Neural progenitor cell (in vitro differentiated cells): Measurements from ENCODE around the gene ITSN1. TPM values are rescaled to one million over a fixed set of nuclear protein-coding genes. Genes with fewer than 3 reads are reported as not detected.

Experiments used
- DNase-seq: peaks from one replicate; pipeline ENCODE4 v3.0.0-alpha.2; 2016; ENCODE audit warnings: low spot score
- H2AFZ ChIP-seq: fragments of 200-600 bp; sonication (generic); replicated peaks from 2 replicates; pipeline ENCODE4 v1.6.1; 2016; ENCODE audit warnings: antibody characterized with exemption
- H3F3A ChIP-seq: fragments of 200-600 bp; sonication (generic); 2 replicates; pipeline ENCODE4 v1.6.1; 2016; ENCODE audit warnings: antibody characterized with exemption, low read depth
- H3K27ac ChIP-seq: fragments of 200-600 bp; sonication (generic); 2 replicates; pipeline ENCODE4 v1.5.1; 2016; ENCODE audit warnings: mild to moderate bottlenecking
- H3K27me3 ChIP-seq: fragments of 200-600 bp; sonication (generic); 2 replicates; pipeline ENCODE4 v1.6.1; 2016; ENCODE audit warnings: mild to moderate bottlenecking, moderate library complexity
- H3K36me3 ChIP-seq: fragments of 200-600 bp; sonication (generic); 2 replicates; pipeline ENCODE4 v1.5.1; 2016
- H3K4me1 ChIP-seq: fragments of 200-600 bp; sonication (generic); 2 replicates; pipeline ENCODE4 v1.6.1; 2016; ENCODE audit warnings: mixed run types
- H3K4me2 ChIP-seq: fragments of 200-600 bp; sonication (generic); 2 replicates; pipeline ENCODE4 v1.6.1; 2016
- H3K4me3 ChIP-seq: fragments of 200-600 bp; sonication (generic); 2 replicates; pipeline ENCODE4 v1.5.1; 2016
- H3K79me2 ChIP-seq: fragments of 200-600 bp; sonication (generic); 2 replicates; pipeline ENCODE4 v1.6.1; 2016; ENCODE audit warnings: low read depth
- H3K9ac ChIP-seq: fragments of 200-600 bp; sonication (generic); 2 replicates; pipeline ENCODE4 v1.6.1; 2016
- H3K9me3 ChIP-seq: fragments of 200-600 bp; sonication (generic); 2 replicates; pipeline ENCODE4 v1.5.1; 2016; ENCODE audit warnings: low read depth
- H4K20me1 ChIP-seq: fragments of 200-600 bp; sonication (generic); 2 replicates; pipeline ENCODE4 v1.6.1; 2016; ENCODE audit warnings: low read depth
- H3K27ac Mint-ChIP-seq: 3 replicates; pipeline ENCODE4 v1.8.0; 2021; ENCODE audit warnings: mixed read lengths
- H3K27me3 Mint-ChIP-seq: 2 replicates; pipeline ENCODE4 v1.8.0; 2022; ENCODE audit warnings: low read depth, mild to moderate bottlenecking, inconsistent platforms, moderate library complexity, mixed read lengths; ENCODE audit not compliant: insufficient read depth
- H3K36me3 Mint-ChIP-seq: 3 replicates; pipeline ENCODE4 v1.8.0; 2021; ENCODE audit warnings: mixed read lengths
- H3K4me1 Mint-ChIP-seq: 3 replicates; pipeline ENCODE4 v1.8.0; 2021; ENCODE audit warnings: mixed read lengths
- H3K4me3 Mint-ChIP-seq: 3 replicates; pipeline ENCODE4 v1.8.0; 2021; ENCODE audit warnings: mild to moderate bottlenecking, moderate library complexity, mixed read lengths
- H3K9me3 Mint-ChIP-seq: 3 replicates; pipeline ENCODE4 v1.8.0; 2020; ENCODE audit warnings: mixed read lengths
- EZH2 ChIP-seq: fragments of 200-600 bp; sonication (generic); IDR thresholded peaks from 2 replicates; pipeline ENCODE4 v1.6.1; 2017; ENCODE audit warnings: antibody characterized with exemption, mild to moderate bottlenecking, moderate library complexity
- EZH2phosphoT487 ChIP-seq: fragments of 200-600 bp; sonication (generic); IDR thresholded peaks from 2 replicates; pipeline ENCODE4 v1.6.1; 2017; ENCODE audit warnings: antibody characterized with exemption
- total RNA-seq: library from RNA; depleted of rRNA; stranded (reverse); fragments of >200 nt; gene quantifications from 2 replicates; pipeline ENCODE4 v1.2.3, GENCODE V29; 2015; ENCODE audit warnings: low replicate concordance
- TF ChIP-seq, protein P1 (sequence below): fragments of 200-600 bp; sonication (generic); IDR thresholded peaks from 2 replicates; pipeline ENCODE4 v1.5.1; 2017; ENCODE audit warnings: antibody characterized with exemption, mild to moderate bottlenecking

Gene ITSN1
- total RNA-seq, 1 donor from 2014 or later = 136 TPM

DNA sequence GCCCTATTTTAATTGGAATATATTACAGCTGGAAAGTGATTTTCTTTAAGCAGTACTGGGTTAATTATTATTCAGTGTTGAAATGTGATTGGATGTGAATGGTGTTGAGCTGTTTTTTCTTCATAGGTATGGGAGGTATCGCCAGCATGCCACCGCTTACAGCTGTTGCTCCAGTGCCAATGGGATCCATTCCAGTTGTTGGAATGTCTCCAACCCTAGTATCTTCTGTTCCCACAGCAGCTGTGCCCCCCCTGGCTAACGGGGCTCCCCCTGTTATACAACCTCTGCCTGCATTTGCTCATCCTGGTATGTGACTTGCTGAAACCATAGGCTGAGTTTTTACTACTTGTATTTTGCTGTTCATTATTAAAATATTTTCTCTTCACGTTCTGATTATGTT lies 107.7 kb downstream of the ITSN1 start:
- H2AFZ ChIP-seq = no peak overlapping the region
- no peaks in the 10 kb centered on the region for H3K4me1 ChIP-seq
- DNase-seq = no peak
- H3K79me2 ChIP-seq = no peaks in the 10 kb centered on the region
- no peak overlapping the region for H3K27ac ChIP-seq
- H3K9me3 ChIP-seq = no peaks in the 10 kb centered on the region
- TF ChIP-seq EZH2 (no peak), EZH2phosphoT487 (no peak)
- TF ChIP-seq, protein P1, sequence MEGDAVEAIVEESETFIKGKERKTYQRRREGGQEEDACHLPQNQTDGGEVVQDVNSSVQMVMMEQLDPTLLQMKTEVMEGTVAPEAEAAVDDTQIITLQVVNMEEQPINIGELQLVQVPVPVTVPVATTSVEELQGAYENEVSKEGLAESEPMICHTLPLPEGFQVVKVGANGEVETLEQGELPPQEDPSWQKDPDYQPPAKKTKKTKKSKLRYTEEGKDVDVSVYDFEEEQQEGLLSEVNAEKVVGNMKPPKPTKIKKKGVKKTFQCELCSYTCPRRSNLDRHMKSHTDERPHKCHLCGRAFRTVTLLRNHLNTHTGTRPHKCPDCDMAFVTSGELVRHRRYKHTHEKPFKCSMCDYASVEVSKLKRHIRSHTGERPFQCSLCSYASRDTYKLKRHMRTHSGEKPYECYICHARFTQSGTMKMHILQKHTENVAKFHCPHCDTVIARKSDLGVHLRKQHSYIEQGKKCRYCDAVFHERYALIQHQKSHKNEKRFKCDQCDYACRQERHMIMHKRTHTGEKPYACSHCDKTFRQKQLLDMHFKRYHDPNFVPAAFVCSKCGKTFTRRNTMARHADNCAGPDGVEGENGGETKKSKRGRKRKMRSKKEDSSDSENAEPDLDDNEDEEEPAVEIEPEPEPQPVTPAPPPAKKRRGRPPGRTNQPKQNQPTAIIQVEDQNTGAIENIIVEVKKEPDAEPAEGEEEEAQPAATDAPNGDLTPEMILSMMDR = no peak
- H4K20me1 ChIP-seq = no peaks in the 10 kb centered on the region
- Mint-ChIP-seq H3K27ac (no peak overlapping the region), H3K27me3 (no peaks in the 10 kb centered on the region), H3K4me1 (no peaks in the 10 kb centered on the region), H3K9me3 (peaks cover 22% of the 10 kb centered on the region), H3K36me3 (peaks cover 42% of the 10 kb centered on the region), H3K4me3 (no peak overlapping the region)
- peaks cover 11% of the 10 kb centered on the region for H3K36me3 ChIP-seq
- no peaks in the 10 kb centered on the region for H3F3A ChIP-seq
- no peaks in the 10 kb centered on the region for H3K27me3 ChIP-seq
- H3K4me3 ChIP-seq = no peak overlapping the region
- H3K4me2 ChIP-seq = no peak overlapping the region
- H3K9ac ChIP-seq = no peak overlapping the region

GRCh38 chr21:33751120-33751519 lies 108.8 kb downstream of the ITSN1 start:
- H3K36me3 ChIP-seq = peaks cover 11% of the 10 kb centered on the region
- H3F3A ChIP-seq = no peaks in the 10 kb centered on the region
- no peaks in the 10 kb centered on the region for H3K4me1 ChIP-seq
- no peak for DNase-seq
- H2AFZ ChIP-seq = no peak overlapping the region
- peaks cover 34% of the 10 kb centered on the region for H3K36me3 Mint-ChIP-seq
- H3K4me1 Mint-ChIP-seq = no peaks in the 10 kb centered on the region
- no peak overlapping the region for H3K4me3 Mint-ChIP-seq
- no peak overlapping the region for H3K27ac Mint-ChIP-seq
- no peak overlapping the region for H3K27ac ChIP-seq
- no peaks in the 10 kb centered on the region for H3K9me3 ChIP-seq
- H3K4me3 ChIP-seq = no peak overlapping the region
- H3K79me2 ChIP-seq = no peaks in the 10 kb centered on the region
- no peaks in the 10 kb centered on the region for H3K27me3 Mint-ChIP-seq
- no peak overlapping the region for H3K4me2 ChIP-seq
- no peaks in the 10 kb centered on the region for H4K20me1 ChIP-seq
- no peak overlapping the region for H3K9ac ChIP-seq
- H3K9me3 Mint-ChIP-seq = peaks cover 15% of the 10 kb centered on the region
- no peak for TF ChIP-seq EZH2phosphoT487
- TF ChIP-seq EZH2 = no peak
- TF ChIP-seq, protein P1 = no peak
- H3K27me3 ChIP-seq = no peaks in the 10 kb centered on the region

- no peak overlapping the region for H3K4me3 Mint-ChIP-seq
- DNase-seq = no peak
Measured at GRCh38 chr21:33751533-33751932, 109.2 kb downstream of the ITSN1 start.

More at GRCh38 chr21:33751533-33751932, 109.2 kb downstream of the ITSN1 start:
- Histone ChIP-seq H3K27me3 (no peaks in the 10 kb centered on the region), H3F3A (no peaks in the 10 kb centered on the region), H3K4me3 (no peak overlapping the region), H3K9me3 (no peaks in the 10 kb centered on the region), H3K36me3 (peaks cover 11% of the 10 kb centered on the region), H3K79me2 (no peaks in the 10 kb centered on the region), H4K20me1 (no peaks in the 10 kb centered on the region), H3K4me1 (no peaks in the 10 kb centered on the region), H3K4me2 (no peak overlapping the region), H3K9ac (no peak overlapping the region), H2AFZ (no peak overlapping the region), H3K27ac (no peak overlapping the region)
- Mint-ChIP-seq H3K9me3 (peaks cover 11% of the 10 kb centered on the region), H3K27ac (no peak overlapping the region), H3K36me3 (peaks cover 30% of the 10 kb centered on the region), H3K4me1 (no peaks in the 10 kb centered on the region), H3K27me3 (no peaks in the 10 kb centered on the region)
- TF ChIP-seq EZH2 (no peak), EZH2phosphoT487 (no peak)
- TF ChIP-seq, protein P1 = no peak
